IMR-90 (cell line): Measurements from ENCODE around the gene SLC5A11. TPM values are rescaled to one million over a fixed set of nuclear protein-coding genes. Genes with fewer than 3 reads are reported as not detected.

Source experiments
- ATAC-seq: fragments of 200-7000 bp; cut with Tn5 transposase; 2 replicates; pipeline ENCODE4 v1.9.1; 2020; ENCODE audit warnings: low read depth, mild to moderate bottlenecking, moderate library complexity
- BruUV-seq: library from RNA; stranded (reverse); fragments of 400-500 nt; replicated peaks from 2 replicates; lab custom pipeline; 2021; lab: Mats Ljungman, UMichigan
- CTCF ChIA-PET: fragments of 300-600 bp; formaldehyde crosslinking; extraction: SDS; loops from one replicate; lab custom pipeline; 2021; ENCODE audit warnings: antibody characterized with exemption; lab: Yijun Ruan, JAX
- POLR2A ChIA-PET: fragments of 300-600 bp; sonication (Branson Sonifier 250); formaldehyde crosslinking; loops from one replicate; lab custom pipeline; 2022; ENCODE audit warnings: antibody characterized with exemption; ENCODE audit not compliant: unreplicated experiment; lab: Charles Lee
- DNase-seq: peaks from one replicate; pipeline ENCODE4 v3.0.0; 2013
- H2AFZ ChIP-seq: replicated peaks from 2 replicates; pipeline ENCODE3; 2013; ENCODE audit warnings: low read length, mild to moderate bottlenecking; ENCODE audit not compliant: poor library complexity
- H2AK5ac ChIP-seq: 2 replicates; pipeline ENCODE4 v1.6.1; 2013; ENCODE audit warnings: low read depth, low read length, inconsistent platforms
- H2AK9ac ChIP-seq: replicated peaks from 2 replicates; pipeline ENCODE3; 2013; ENCODE audit warnings: mild to moderate bottlenecking, low read depth, low read length, moderate library complexity; ENCODE audit not compliant: poor library complexity
- H2BK120ac ChIP-seq: 2 replicates; pipeline ENCODE4 v1.6.1; 2013; ENCODE audit warnings: low read depth, low read length, inconsistent platforms
- H2BK15ac ChIP-seq: 3 replicates; pipeline ENCODE4 v1.6.1; 2013; ENCODE audit warnings: low read depth, low read length, inconsistent platforms
- H2BK20ac ChIP-seq: 2 replicates; pipeline ENCODE4 v1.6.1; 2013; ENCODE audit warnings: low read depth, mild to moderate bottlenecking, inconsistent platforms, low read length, moderate library complexity
- H2BK5ac ChIP-seq: 2 replicates; pipeline ENCODE4 v1.6.1; 2013; ENCODE audit warnings: mild to moderate bottlenecking, low read depth, low read length, inconsistent platforms; ENCODE audit not compliant: poor library complexity, severe bottlenecking
- H3K14ac ChIP-seq: replicated peaks from 2 replicates; pipeline ENCODE4 v1.6.1; 2013; ENCODE audit warnings: low read depth, low read length, inconsistent platforms
- H3K18ac ChIP-seq: 2 replicates; pipeline ENCODE4 v1.6.1; 2013; ENCODE audit warnings: low read depth, low read length, control low read depth
- H3K23ac ChIP-seq: 2 replicates; pipeline ENCODE4 v1.6.1; 2013; ENCODE audit warnings: low read depth, low read length, inconsistent platforms
- H3K27ac ChIP-seq: 2 replicates; pipeline ENCODE4 v1.5.1; 2013; ENCODE audit warnings: mild to moderate bottlenecking, control low read depth, low read length; ENCODE audit not compliant: insufficient read depth
- H3K27me3 ChIP-seq: 2 replicates; pipeline ENCODE4 v1.6.1; 2013; ENCODE audit warnings: low read length; ENCODE audit not compliant: control insufficient read depth, insufficient read depth
- H3K36me3 ChIP-seq: 2 replicates; pipeline ENCODE4 v1.6.1; 2013; ENCODE audit warnings: low read length, mixed read lengths; ENCODE audit not compliant: control insufficient read depth, insufficient read depth
- H3K4ac ChIP-seq: 2 replicates; pipeline ENCODE4 v1.6.1; 2013; ENCODE audit warnings: low read depth, low read length, inconsistent platforms
- H3K4me1 ChIP-seq: 2 replicates; pipeline ENCODE4 v1.6.1; 2013; ENCODE audit warnings: low read length, mixed read lengths; ENCODE audit not compliant: control insufficient read depth, insufficient read depth
- H3K4me2 ChIP-seq: 2 replicates; pipeline ENCODE4 v1.6.1; 2013; ENCODE audit warnings: low read depth, mild to moderate bottlenecking, control low read depth, low read length, moderate library complexity
- H3K4me3 ChIP-seq: 2 replicates; pipeline ENCODE4 v1.5.1; 2013; ENCODE audit warnings: low read depth, mild to moderate bottlenecking, control low read depth, low read length, moderate library complexity; ENCODE audit not compliant: insufficient read depth
- H3K56ac ChIP-seq: 2 replicates; pipeline ENCODE4 v1.6.1; 2013; ENCODE audit warnings: low read length, inconsistent platforms; ENCODE audit not compliant: insufficient read depth; ENCODE audit errors: extremely low read depth
- H3K79me1 ChIP-seq, 2 experiments: 2 replicates each; pipeline ENCODE4 v1.6.1; 2013; ENCODE audit warnings: low read length in 2 of 2, inconsistent platforms in 1 of 2, low read depth in 1 of 2
- H3K9ac ChIP-seq: 2 replicates; pipeline ENCODE4 v1.6.1; 2013; ENCODE audit warnings: low read depth, low read length, control low read depth
- H3K9me1 ChIP-seq: 2 replicates; pipeline ENCODE4 v1.6.1; 2013; ENCODE audit warnings: low read length, inconsistent platforms; ENCODE audit not compliant: insufficient read depth
- H3K9me3 ChIP-seq: 2 replicates; pipeline ENCODE4 v1.6.1; 2013; ENCODE audit warnings: low read length; ENCODE audit not compliant: control insufficient read depth, insufficient read depth
- H4K20me1 ChIP-seq: 2 replicates; pipeline ENCODE4 v1.6.1; 2013; ENCODE audit warnings: low read length, inconsistent platforms; ENCODE audit not compliant: insufficient read depth
- H4K5ac ChIP-seq: 2 replicates; pipeline ENCODE4 v1.6.1; 2013; ENCODE audit warnings: mild to moderate bottlenecking, low read depth, low read length, control low read depth
- H4K8ac ChIP-seq, 2 experiments: 2 replicates each; pipeline ENCODE4 v1.6.1; 2013; ENCODE audit warnings: low read depth in 2 of 2, low read length in 2 of 2, control low read depth in 1 of 2, inconsistent platforms in 1 of 2
- H4K91ac ChIP-seq: 2 replicates; pipeline ENCODE4 v1.6.1; 2013; ENCODE audit warnings: low read depth, low read length, inconsistent platforms; ENCODE audit not compliant: insufficient read depth
- BHLHE40 ChIP-seq: fragments of 150-350 bp; IDR thresholded peaks from 2 replicates; pipeline ENCODE4 v1.6.1; 2016; ENCODE audit warnings: mild to moderate bottlenecking, low read depth, low read length
- CEBPB ChIP-seq: IDR thresholded peaks from 2 replicates; pipeline ENCODE4 v1.6.1; 2012; ENCODE audit warnings: low read depth, low read length, improper control_type of control experiment
- CHD1 ChIP-seq: IDR thresholded peaks from 2 replicates; pipeline ENCODE4 v1.6.1; 2012; ENCODE audit warnings: low read depth, low read length, improper control_type of control experiment
- CTCF ChIP-seq: conservative IDR thresholded peaks from 2 replicates; pipeline ENCODE4 v1.5.1; 2012; ENCODE audit warnings: mild to moderate bottlenecking, low read depth, low read length, improper control_type of control experiment
- ELK1 ChIP-seq: fragments of 150-350 bp; IDR thresholded peaks from 2 replicates; pipeline ENCODE4 v1.6.1; 2016; ENCODE audit warnings: low read depth, mild to moderate bottlenecking, low read length, moderate library complexity, borderline replicate concordance
- FOS ChIP-seq: fragments of 150-350 bp; IDR thresholded peaks from 2 replicates; pipeline ENCODE4 v1.6.1; 2016; ENCODE audit warnings: low read depth, low read length
- MAFK ChIP-seq: IDR thresholded peaks from 2 replicates; pipeline ENCODE4 v1.6.1; 2012; ENCODE audit warnings: low read depth, low read length, improper control_type of control experiment
- MAZ ChIP-seq: IDR thresholded peaks from 2 replicates; pipeline ENCODE4 v1.6.1; 2012; ENCODE audit warnings: low read depth, mild to moderate bottlenecking, low read length, improper control_type of control experiment, moderate library complexity, borderline replicate concordance
- NFE2L2 ChIP-seq: fragments of 150-350 bp; IDR thresholded peaks from 2 replicates; pipeline ENCODE4 v1.6.1; 2016; ENCODE audit warnings: low read depth, mild to moderate bottlenecking, low read length
- POLR2A ChIP-seq: IDR thresholded peaks from 2 replicates; pipeline ENCODE4 v1.6.1; 2012; ENCODE audit warnings: mild to moderate bottlenecking, low read depth, low read length
- RAD21 ChIP-seq: IDR thresholded peaks from 2 replicates; pipeline ENCODE4 v1.6.1; 2012; ENCODE audit warnings: low read length, improper control_type of control experiment
- RCOR1 ChIP-seq: IDR thresholded peaks from 2 replicates; pipeline ENCODE4 v1.6.1; 2012; ENCODE audit warnings: mild to moderate bottlenecking, low read length, improper control_type of control experiment; ENCODE audit not compliant: insufficient replicate concordance
- RFX5 ChIP-seq: IDR thresholded peaks from 2 replicates; pipeline ENCODE4 v1.8.0; 2012; ENCODE audit warnings: low read depth, mild to moderate bottlenecking, low read length, moderate library complexity
- USF2 ChIP-seq: fragments of 150-350 bp; IDR thresholded peaks from 2 replicates; pipeline ENCODE4 v1.6.1; 2017; ENCODE audit warnings: mild to moderate bottlenecking, antibody characterized with exemption, low read length, low read depth
- dilution Hi-C: fragments of 300-500 bp; cut with HindIII; formaldehyde crosslinking; loops from one replicate; pipeline ENCODE4 v1.14.3; 2018; ENCODE audit warnings: low sequenced_read_pairs; ENCODE audit not compliant: unreplicated experiment
- in situ Hi-C: fragments of 300-500 bp; cut with MboI; formaldehyde crosslinking; loops from 3 replicates; pipeline ENCODE4 v1.14.3; 2019; ENCODE audit warnings: low sequenced_read_pairs, inconsistent platforms, mixed read lengths
- intact Hi-C: fragments of 100-400 bp; cut with micrococcal nuclease; formaldehyde crosslinking; loops from 2 replicates; pipeline ENCODE4 v1.10.0; 2022
- polyA plus RNA-seq, 3 experiments: library from polyadenylated mRNA; depleted of rRNA; stranded (reverse); fragments of >200 nt; gene quantifications; 2 replicates each; pipeline ENCODE4 v1.2.3, GENCODE V29; 2012; ENCODE audit warnings: low replicate concordance in 1 of 3
- total RNA-seq: library from RNA; depleted of rRNA; stranded (reverse); fragments of >200 nt; gene quantifications from 2 replicates; pipeline ENCODE4 v1.2.3, GENCODE V29; 2012

SLC5A11 gene
- total and polyA plus RNA-seq, 2 of the 4 experiments (the other 2 are of a cell fraction) = under 0.01 TPM; not detected in 1

DNA sequence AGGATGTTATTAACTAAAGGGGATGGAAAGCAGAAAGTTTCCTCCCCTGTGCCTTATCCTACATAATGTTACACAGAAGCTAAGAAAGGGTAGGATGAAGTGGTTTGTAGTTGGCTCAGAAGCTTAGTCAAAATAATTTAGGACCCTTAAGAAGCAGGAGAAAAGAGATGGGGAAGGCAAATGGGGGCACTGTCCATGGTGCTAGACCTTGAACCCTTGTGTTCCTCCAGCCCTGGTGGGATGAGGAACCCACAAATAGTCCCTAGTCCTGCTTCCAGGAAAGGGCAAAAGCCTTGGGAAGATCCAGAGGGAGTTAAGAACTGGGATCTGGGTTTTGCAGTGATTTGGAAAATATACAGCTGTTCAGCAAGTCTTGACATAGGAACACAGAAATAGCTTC, 54.5 kb downstream of the SLC5A11 start:
- dilution Hi-C loops (no loop called here), intact Hi-C loops (loop anchor here (5.0 kb wide), 1 partner anchor 43 kb away; no protein-coding TSS in a partner anchor), in situ Hi-C loops (no loop called here)
- BruUV-seq = no TSS peak
- no peak overlapping the region for H4K8ac ChIP-seq
- no peak overlapping the region for H2BK120ac ChIP-seq
- no peaks in the 10 kb centered on the region for H3K9me3 ChIP-seq
- POLR2A ChIA-PET = no interaction called here
- H3K36me3 ChIP-seq = no peaks in the 10 kb centered on the region
- ATAC-seq (no peak), DNase-seq (no peak)
- H3K4ac ChIP-seq = no peak overlapping the region
- H3K4me1 ChIP-seq = no peaks in the 10 kb centered on the region
- H3K14ac ChIP-seq = no peak overlapping the region
- H2BK5ac ChIP-seq = no peak overlapping the region
- TF ChIP-seq CHD1 = no peak
- TF ChIP-seq BHLHE40 = no peak
- no peak for TF ChIP-seq MAFK
- no peak for TF ChIP-seq RAD21
- no peak for TF ChIP-seq MAZ
- TF ChIP-seq RFX5 = no peak
- no peak for TF ChIP-seq CEBPB
- TF ChIP-seq FOS = no peak
- no peak for TF ChIP-seq NFE2L2
- no peak for TF ChIP-seq USF2
- TF ChIP-seq ELK1 = no peak
- TF ChIP-seq RCOR1 = no peak
- TF ChIP-seq POLR2A = no peak
- TF ChIP-seq CTCF = no peak
- no peak overlapping the region for H3K56ac ChIP-seq
- H3K18ac ChIP-seq = no peak overlapping the region
- H2BK20ac ChIP-seq = no peak overlapping the region
- CTCF ChIA-PET = interaction anchor here (1.4 kb wide), 1 partner anchor 66 kb away, joined by 3 read pairs; no protein-coding TSS in a partner anchor
- no peak overlapping the region for H4K5ac ChIP-seq
- H3K27me3 ChIP-seq = peaks cover 3% of the 10 kb centered on the region; the same call in 1 of the 2 replicates
- H3K4me2 ChIP-seq = no peak overlapping the region
- no peak overlapping the region for H3K4me3 ChIP-seq
- no peaks in the 10 kb centered on the region for H3K9me1 ChIP-seq
- H2AK5ac ChIP-seq = no peak overlapping the region
- H3K23ac ChIP-seq = no peak overlapping the region
- no peaks in the 10 kb centered on the region for H4K20me1 ChIP-seq
- H3K9ac ChIP-seq = no peak overlapping the region
- no peak overlapping the region for H4K91ac ChIP-seq
- no peak overlapping the region for H3K27ac ChIP-seq
- no peaks in the 10 kb centered on the region for H3K79me1 ChIP-seq
- H2AK9ac ChIP-seq = no peak overlapping the region
- no peak overlapping the region for H2AFZ ChIP-seq
- no peak overlapping the region for H2BK15ac ChIP-seq
